MCF 10A (cell line): ENCODE results near the gene LSM14A. TPM values are rescaled to one million over a fixed set of nuclear protein-coding genes. Genes with fewer than 3 reads are reported as not detected.
A peak's percentile ranks its signal among the peaks of the same experiment; 100 is the strongest.

Experiments used
- BruUV-seq: library from RNA; stranded (reverse); fragments of 400-500 nt; replicated peaks from 2 replicates; lab custom pipeline; 2021; lab: Mats Ljungman, UMichigan
- CTCF ChIA-PET: fragments of 300-600 bp; sonication (Branson Sonifier 250); formaldehyde crosslinking; extraction: SDS; loops from one replicate; lab custom pipeline; 2021; ENCODE audit warnings: antibody characterized with exemption, inconsistent platforms; lab: Yijun Ruan, JAX
- POLR2A ChIA-PET: fragments of 300-600, 350-650 bp; sonication (Branson Sonifier 250); formaldehyde crosslinking; extraction: SDS; loops from one replicate; lab custom pipeline; 2020; ENCODE audit warnings: antibody characterized with exemption, inconsistent platforms; lab: Yijun Ruan, JAX
- DNase-seq: peaks from one replicate; pipeline ENCODE4 v3.0.0-alpha.2; 2018; ENCODE audit not compliant: unreplicated experiment
- H3K27ac Mint-ChIP-seq: one replicate; pipeline ENCODE4 v1.8.0; 2022; ENCODE audit warnings: mild to moderate bottlenecking, low read depth, mixed read lengths; ENCODE audit not compliant: unreplicated experiment
- H3K27me3 Mint-ChIP-seq: one replicate; pipeline ENCODE4 v1.8.0; 2022; ENCODE audit warnings: mixed read lengths; ENCODE audit not compliant: insufficient read depth, unreplicated experiment
- H3K36me3 Mint-ChIP-seq: one replicate; pipeline ENCODE4 v1.8.0; 2022; ENCODE audit warnings: mild to moderate bottlenecking, moderate library complexity, mixed read lengths; ENCODE audit not compliant: insufficient read depth, unreplicated experiment
- H3K4me1 Mint-ChIP-seq: one replicate; pipeline ENCODE4 v1.8.0; 2022; ENCODE audit warnings: mixed read lengths; ENCODE audit not compliant: insufficient read depth, unreplicated experiment
- H3K4me3 Mint-ChIP-seq: one replicate; pipeline ENCODE4 v1.8.0; 2022; ENCODE audit warnings: mild to moderate bottlenecking, moderate library complexity, mixed read lengths; ENCODE audit not compliant: unreplicated experiment
- H3K9me3 Mint-ChIP-seq: one replicate; pipeline ENCODE4 v1.8.0; 2022; ENCODE audit warnings: mixed read lengths; ENCODE audit not compliant: unreplicated experiment
- CTCF ChIP-seq: fragments of 200-600 bp; IDR thresholded peaks from one replicate; pipeline ENCODE4 v1.8.0; 2022; ENCODE audit warnings: antibody characterized with exemption, mild to moderate bottlenecking; ENCODE audit not compliant: unreplicated experiment
- intact Hi-C: fragments of 100-400 bp; cut with micrococcal nuclease; formaldehyde crosslinking; loops from 2 replicates; pipeline ENCODE4 v1.14.1; 2022
- total RNA-seq: library from RNA; stranded (reverse); gene quantifications from 2 replicates; pipeline ENCODE4 v1.2.3, GENCODE V29; 2022

The LSM14A gene
- total RNA-seq, 1 experiment from 2014 or later: 100 TPM

GRCh38 chr19:34259367-34260095 lies 87.2 kb downstream of the LSM14A start:
- TF ChIP-seq CTCF: no peak
- Mint-ChIP-seq H3K27me3 (no peaks in the 10 kb centered on the region), H3K9me3 (no peaks in the 10 kb centered on the region), H3K4me3 (no peak overlapping the region), H3K4me1 (peaks cover 8% of the 10 kb centered on the region), H3K27ac (no peak overlapping the region), H3K36me3 (peaks cover 5% of the 10 kb centered on the region)
- POLR2A ChIA-PET: interaction anchor here (0.5 kb wide), 1 partner anchor 25 kb away, joined by 5 read pairs; no protein-coding TSS in a partner anchor
- intact Hi-C loops: no loop called here
- DNase-seq: no peak
- CTCF ChIA-PET: interaction anchor here (0.5 kb wide), 1 partner anchor 216 kb away, joined by 3 read pairs; no protein-coding TSS in a partner anchor
- no TSS peak for BruUV-seq

- no peaks in the 10 kb centered on the region for H3K27me3 Mint-ChIP-seq
- H3K4me1 Mint-ChIP-seq: peaks cover 20% of the 10 kb centered on the region
- CTCF ChIA-PET: interaction anchor here (1.0 to 1.9 kb wide), 2 partner anchors 86 to 98 kb away, joined by 4 to 8 read pairs; no protein-coding TSS in a partner anchor
- intact Hi-C loops: no loop called here
- no TSS peak for BruUV-seq
- no peaks in the 10 kb centered on the region for H3K9me3 Mint-ChIP-seq
- POLR2A ChIA-PET: no interaction called here
- TF ChIP-seq CTCF: no peak
- no peak for DNase-seq
- H3K4me3 Mint-ChIP-seq: no peak overlapping the region
- H3K36me3 Mint-ChIP-seq: peaks cover 5% of the 10 kb centered on the region
- no peak overlapping the region for H3K27ac Mint-ChIP-seq
These were observed 88.5 kb downstream of the LSM14A start for GRCh38 chr19:34260771-34261173.

GRCh38 chr19:34261334-34262109 lies 89.2 kb downstream of the LSM14A start:
- Mint-ChIP-seq H3K27me3 (no peaks in the 10 kb centered on the region), H3K4me3 (no peak overlapping the region), H3K4me1 (peaks cover 22% of the 10 kb centered on the region), H3K36me3 (peaks cover 5% of the 10 kb centered on the region), H3K9me3 (no peaks in the 10 kb centered on the region), H3K27ac (no peak overlapping the region)
- TF ChIP-seq CTCF: no peak
- ChIA-PET CTCF (interaction anchor here (1.0 to 1.9 kb wide), 5 partner anchors 68 to 117 kb away, joined by 3 to 8 read pairs (median 4); no protein-coding TSS in a partner anchor), POLR2A (no interaction called here)
- DNase-seq: no peak
- no TSS peak for BruUV-seq
- intact Hi-C loops: no loop called here

GRCh38 chr19:34263745-34264237 lies 91.5 kb downstream of the LSM14A start:
- no peak for TF ChIP-seq CTCF
- no peak overlapping the region for H3K4me3 Mint-ChIP-seq
- ChIA-PET CTCF (interaction anchor here (0.7 to 1.1 kb wide), 2 partner anchors 74 to 221 kb away, joined by 3 to 7 read pairs; no protein-coding TSS in a partner anchor), POLR2A (interaction anchor here (0.7 kb wide), 1 partner anchor 9 kb away, joined by 6 read pairs; no protein-coding TSS in a partner anchor)
- BruUV-seq: no TSS peak
- no peaks in the 10 kb centered on the region for H3K36me3 Mint-ChIP-seq
- peak overlapping the region; percentile 60 for H3K27ac Mint-ChIP-seq
- H3K27me3 Mint-ChIP-seq: no peaks in the 10 kb centered on the region
- peaks cover 22% of the 10 kb centered on the region for H3K4me1 Mint-ChIP-seq
- no peak for DNase-seq
- intact Hi-C loops: no loop called here
- no peaks in the 10 kb centered on the region for H3K9me3 Mint-ChIP-seq
